ENCODE data around the gene ZDHHC14.

- TF ChIP-seq POLR2A (IDR thresholded peaks at IDR 0.05) = no peak
- no peak for TF ChIP-seq CTCF (IDR thresholded peaks at IDR 0.05)
These were observed 170.2 kb downstream of the ZDHHC14 start for GRCh38 chr6:157551041-157551832.

Measured in ovary (tissue), 3 donors.